Stimulated activated naive CD8-positive, alpha-beta T cell treated with anti-CD3 and anti-CD28 coated beads, Interleukin-15, Interleukin-2, amounts not matched to agents 100 ng/mL and 50 ng/mL, for 24 hours (primary cell): ENCODE results near the gene DENND1A.
A peak's percentile ranks its signal among the peaks of the same experiment; 100 is the strongest.

ENCODE experiments used
- H3K27ac Mint-ChIP-seq: one replicate; pipeline ENCODE4 v1.8.0; 2021; ENCODE audit warnings: mild to moderate bottlenecking, mixed read lengths
- H3K27me3 Mint-ChIP-seq: one replicate; pipeline ENCODE4 v1.8.0; 2021; ENCODE audit warnings: mixed read lengths
- H3K36me3 Mint-ChIP-seq: one replicate; pipeline ENCODE4 v1.8.0; 2021; ENCODE audit warnings: low read depth, mixed read lengths
- H3K4me1 Mint-ChIP-seq: one replicate; pipeline ENCODE4 v1.8.0; 2021; ENCODE audit warnings: low read depth, mixed read lengths
- H3K4me3 Mint-ChIP-seq: one replicate; pipeline ENCODE4 v1.8.0; 2021; ENCODE audit warnings: mild to moderate bottlenecking, mixed read lengths
- H3K9me3 Mint-ChIP-seq: one replicate; pipeline ENCODE4 v1.8.0; 2021; ENCODE audit warnings: mixed read lengths

DENND1A gene

GRCh38 chr9:123806829-123807228, 123.1 kb downstream of the DENND1A start:
- Mint-ChIP-seq H3K27me3 (no peaks in the 10 kb centered on the region), H3K36me3 (peaks cover 3% of the 10 kb centered on the region), H3K9me3 (no peaks in the 10 kb centered on the region), H3K4me3 (no peak overlapping the region), H3K4me1 (no peaks in the 10 kb centered on the region), H3K27ac (no peak overlapping the region)

GRCh38 chr9:123798195-123798594, 131.7 kb downstream of the DENND1A start:
- Mint-ChIP-seq H3K9me3 (no peaks in the 10 kb centered on the region), H3K4me1 (peaks cover 19% of the 10 kb centered on the region), H3K4me3 (no peak overlapping the region), H3K36me3 (peaks cover 4% of the 10 kb centered on the region), H3K27me3 (no peaks in the 10 kb centered on the region), H3K27ac (no peak overlapping the region)

- H3K9me3 Mint-ChIP-seq = no peaks in the 10 kb centered on the region
- peaks cover 12% of the 10 kb centered on the region for H3K36me3 Mint-ChIP-seq
- H3K4me3 Mint-ChIP-seq = peak overlapping the region; percentile 29
- H3K4me1 Mint-ChIP-seq = peaks cover 19% of the 10 kb centered on the region
- H3K27me3 Mint-ChIP-seq = no peaks in the 10 kb centered on the region
- no peak overlapping the region for H3K27ac Mint-ChIP-seq
These were observed 133.1 kb downstream of the DENND1A start for GRCh38 chr9:123796618-123797484.

GRCh38 chr9:123796094-123796493, 133.8 kb downstream of the DENND1A start:
- Mint-ChIP-seq H3K27me3 (no peaks in the 10 kb centered on the region), H3K27ac (no peak overlapping the region), H3K9me3 (no peaks in the 10 kb centered on the region), H3K36me3 (peaks cover 12% of the 10 kb centered on the region), H3K4me1 (peaks cover 19% of the 10 kb centered on the region), H3K4me3 (no peak overlapping the region)

GRCh38 chr9:123795336-123795735, 134.6 kb downstream of the DENND1A start:
- H3K36me3 Mint-ChIP-seq = peaks cover 13% of the 10 kb centered on the region
- no peaks in the 10 kb centered on the region for H3K9me3 Mint-ChIP-seq
- H3K4me1 Mint-ChIP-seq = peaks cover 19% of the 10 kb centered on the region
- H3K4me3 Mint-ChIP-seq = no peak overlapping the region
- no peak overlapping the region for H3K27ac Mint-ChIP-seq
- no peaks in the 10 kb centered on the region for H3K27me3 Mint-ChIP-seq

GRCh38 chr9:123792501-123792900, 137.4 kb downstream of the DENND1A start:
- no peak overlapping the region for H3K27ac Mint-ChIP-seq
- H3K27me3 Mint-ChIP-seq = no peaks in the 10 kb centered on the region
- H3K4me1 Mint-ChIP-seq = peaks cover 19% of the 10 kb centered on the region
- no peak overlapping the region for H3K4me3 Mint-ChIP-seq
- H3K9me3 Mint-ChIP-seq = no peaks in the 10 kb centered on the region
- peaks cover 24% of the 10 kb centered on the region for H3K36me3 Mint-ChIP-seq

GRCh38 chr9:123789554-123790292, 140.2 kb downstream of the DENND1A start:
- H3K4me1 Mint-ChIP-seq = no peaks in the 10 kb centered on the region
- no peaks in the 10 kb centered on the region for H3K9me3 Mint-ChIP-seq
- H3K27me3 Mint-ChIP-seq = no peaks in the 10 kb centered on the region
- no peak overlapping the region for H3K4me3 Mint-ChIP-seq
- H3K27ac Mint-ChIP-seq = no peak overlapping the region
- H3K36me3 Mint-ChIP-seq = peaks cover 24% of the 10 kb centered on the region

GRCh38 chr9:123787416-123787815, 142.5 kb downstream of the DENND1A start:
- Mint-ChIP-seq H3K27me3 (no peaks in the 10 kb centered on the region), H3K4me3 (no peak overlapping the region), H3K36me3 (peaks cover 23% of the 10 kb centered on the region), H3K4me1 (no peaks in the 10 kb centered on the region), H3K27ac (no peak overlapping the region), H3K9me3 (no peaks in the 10 kb centered on the region)

- Mint-ChIP-seq H3K27me3 (no peaks in the 10 kb centered on the region), H3K9me3 (no peaks in the 10 kb centered on the region), H3K4me3 (no peak overlapping the region), H3K4me1 (no peaks in the 10 kb centered on the region), H3K36me3 (peaks cover 21% of the 10 kb centered on the region), H3K27ac (no peak overlapping the region)
These were observed 145.4 kb downstream of the DENND1A start for GRCh38 chr9:123784518-123784917.

- Mint-ChIP-seq H3K27ac (no peak overlapping the region), H3K27me3 (no peaks in the 10 kb centered on the region), H3K36me3 (peaks cover 5% of the 10 kb centered on the region), H3K4me1 (peaks cover 18% of the 10 kb centered on the region), H3K9me3 (no peaks in the 10 kb centered on the region), H3K4me3 (no peak overlapping the region)
These were observed 151.6 kb downstream of the DENND1A start for GRCh38 chr9:123778232-123778902.

GRCh38 chr9:123776708-123777537, 153.0 kb downstream of the DENND1A start:
- Mint-ChIP-seq H3K36me3 (no peaks in the 10 kb centered on the region), H3K4me3 (no peak overlapping the region), H3K27me3 (no peaks in the 10 kb centered on the region), H3K27ac (no peak overlapping the region), H3K4me1 (peaks cover 18% of the 10 kb centered on the region), H3K9me3 (no peaks in the 10 kb centered on the region)

GRCh38 chr9:123775289-123776284, 154.3 kb downstream of the DENND1A start:
- Mint-ChIP-seq H3K9me3 (no peaks in the 10 kb centered on the region), H3K36me3 (no peaks in the 10 kb centered on the region), H3K27ac (no peak overlapping the region), H3K4me3 (no peak overlapping the region), H3K4me1 (peaks cover 21% of the 10 kb centered on the region), H3K27me3 (no peaks in the 10 kb centered on the region)

- H3K4me1 Mint-ChIP-seq = peaks cover 21% of the 10 kb centered on the region
- no peaks in the 10 kb centered on the region for H3K36me3 Mint-ChIP-seq
- no peak overlapping the region for H3K27ac Mint-ChIP-seq
- no peaks in the 10 kb centered on the region for H3K9me3 Mint-ChIP-seq
- H3K4me3 Mint-ChIP-seq = no peak overlapping the region
- H3K27me3 Mint-ChIP-seq = no peaks in the 10 kb centered on the region
These were observed 156.1 kb downstream of the DENND1A start for GRCh38 chr9:123773783-123774182.
